PFSK-1 (cell line): ENCODE measurements around the gene DUS2.

ENCODE experiments used
- FOXP2 ChIP-seq: optimal IDR thresholded peaks from 2 replicates; pipeline ENCODE3; 2011; ENCODE audit warnings: borderline replicate concordance, control low read depth, inconsistent platforms; ENCODE audit not compliant: insufficient read depth; ENCODE audit errors: extremely low read length, extremely low read depth
- POLR2AphosphoS5 ChIP-seq: IDR thresholded peaks from 2 replicates; pipeline ENCODE4 v1.6.1; 2012; ENCODE audit warnings: low read depth, mild to moderate bottlenecking, control low read depth, low read length, moderate library complexity
- REST ChIP-seq, 2 experiments: IDR thresholded peaks; 2 replicates each; pipeline versions ENCODE4 v1.6.1 to v1.8.0; 2011 to 2012; ENCODE audit warnings: low read depth in 2 of 2, low read length in 2 of 2, control low read depth in 1 of 2, inconsistent platforms in 1 of 2, mild to moderate bottlenecking in 1 of 2, moderate library complexity in 1 of 2; ENCODE audit not compliant: insufficient read depth in 1 of 2
- SIN3A ChIP-seq: IDR thresholded peaks from 2 replicates; pipeline ENCODE4 v1.6.1; 2012; ENCODE audit warnings: mild to moderate bottlenecking, low read length, moderate library complexity, borderline replicate concordance; ENCODE audit not compliant: insufficient read depth
- TAF1 ChIP-seq: IDR thresholded peaks from 2 replicates; pipeline ENCODE4 v1.6.1; 2012; ENCODE audit warnings: low read length, control low read depth, borderline replicate concordance; ENCODE audit not compliant: insufficient read depth

Gene DUS2

DNA sequence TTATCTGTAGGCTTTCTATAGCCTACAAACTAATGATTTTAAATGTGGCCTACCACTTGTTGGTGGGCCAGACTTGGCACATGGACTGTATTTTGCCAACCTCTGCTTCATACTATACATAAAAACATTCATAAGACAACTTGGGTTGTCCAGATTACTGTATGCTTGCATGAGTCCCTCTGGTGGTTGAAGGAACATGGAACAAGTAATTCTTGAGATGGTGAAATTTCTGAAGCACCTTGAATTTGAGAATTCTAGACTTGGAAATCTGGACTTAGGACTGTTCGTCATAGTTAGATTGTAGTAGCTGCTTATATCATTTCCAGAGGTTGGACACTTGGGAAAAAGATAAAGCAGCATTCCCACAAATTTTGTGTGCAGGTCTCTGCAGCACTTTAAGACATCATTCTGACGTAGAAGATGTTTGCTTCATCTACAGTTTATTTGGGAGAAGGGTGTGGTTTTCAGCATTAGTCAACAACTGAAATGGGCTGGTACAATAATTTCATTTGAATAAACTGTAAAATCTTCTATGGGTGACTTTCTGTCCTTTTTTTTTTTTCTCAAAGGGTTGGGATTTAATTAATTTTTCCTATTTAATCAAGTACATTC lies 93.3 kb downstream of the DUS2 start:
- no peak for TF ChIP-seq FOXP2
- TF ChIP-seq TAF1 = no peak
- TF ChIP-seq REST (IDR thresholded peaks at IDR 0.05; ENCODE audit: insufficient read depth in 1 of 2, low read depth in 2 of 2, low read length in 2 of 2) = no peak
- no peak for TF ChIP-seq SIN3A
- TF ChIP-seq POLR2AphosphoS5 = no peak

GRCh38 chr16:68117884-68118283 lies 94.8 kb downstream of the DUS2 start:
- TF ChIP-seq POLR2AphosphoS5 (no peak), TAF1 (no peak), FOXP2 (no peak), REST (IDR thresholded peaks at IDR 0.05; ENCODE audit: insufficient read depth in 1 of 2, low read depth in 2 of 2, low read length in 2 of 2) (no peak), SIN3A (no peak)

- TF ChIP-seq POLR2AphosphoS5 (no peak), SIN3A (no peak), TAF1 (no peak), FOXP2 (no peak), REST (IDR thresholded peaks at IDR 0.05; ENCODE audit: insufficient read depth in 1 of 2, low read depth in 2 of 2, low read length in 2 of 2) (no peak)
These were observed 103.3 kb downstream of the DUS2 start for GRCh38 chr16:68126395-68126794.

GRCh38 chr16:68128577-68129305 lies 105.7 kb downstream of the DUS2 start:
- no peak for TF ChIP-seq FOXP2
- TF ChIP-seq TAF1 = no peak
- no peak for TF ChIP-seq REST (IDR thresholded peaks at IDR 0.05; ENCODE audit: insufficient read depth in 1 of 2, low read depth in 2 of 2, low read length in 2 of 2)
- TF ChIP-seq SIN3A = no peak
- TF ChIP-seq POLR2AphosphoS5 = no peak
